ENCODE data around the gene GPX2. TPM values are rescaled to one million over a fixed set of nuclear protein-coding genes. Genes with fewer than 3 reads are reported as not detected.

GPX2 gene
- total and polyA plus RNA-seq, 2 of the 4 experiments (the other 2 are of a cell fraction) = not detected

DNA sequence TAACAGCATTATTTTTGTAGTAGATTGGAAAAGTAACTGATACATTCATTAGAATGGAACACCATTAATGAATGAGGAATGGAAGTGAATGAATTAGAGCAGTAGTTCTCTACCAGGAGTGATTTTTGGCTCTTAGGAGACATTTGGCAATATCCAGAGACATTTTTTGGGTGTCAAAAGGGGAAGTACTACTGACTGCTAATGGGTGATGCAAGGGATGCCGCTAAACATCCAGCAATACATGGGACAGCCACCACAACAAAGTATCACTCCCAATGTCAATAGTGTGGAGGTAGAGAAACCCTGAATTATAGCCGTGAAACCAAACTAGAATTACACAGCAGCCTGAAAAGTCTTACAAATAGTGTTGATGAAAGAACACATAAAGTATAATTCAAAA is 26.7 kb downstream of the GPX2 start:
- Histone ChIP-seq H2BK15ac (ENCODE audit: low read depth, low read length) (no peak overlapping the region), H4K5ac (ENCODE audit: low read depth, low read length) (no peak overlapping the region), H4K20me1 (ENCODE audit: insufficient read depth, low read length) (peaks cover 18% of the 10 kb centered on the region), H3K4me1 (ENCODE audit: control insufficient read depth, insufficient read depth, low read length) (peaks cover 6% of the 10 kb centered on the region), H2AK9ac (replicated peaks; ENCODE audit: low read depth, low read length, poor library complexity) (no peak overlapping the region), H4K8ac (ENCODE audit: low read depth in 2 of 2, low read length in 2 of 2) (no peak overlapping the region), H2AK5ac (ENCODE audit: low read depth, low read length) (no peak overlapping the region), H3K18ac (ENCODE audit: low read depth, low read length) (no peak overlapping the region), H3K27me3 (ENCODE audit: control insufficient read depth, insufficient read depth, low read length) (no peaks in the 10 kb centered on the region), H4K91ac (ENCODE audit: insufficient read depth, low read depth, low read length) (no peak overlapping the region), H3K14ac (replicated peaks; ENCODE audit: low read depth, low read length) (no peak overlapping the region), H3K27ac (ENCODE audit: insufficient read depth, low read length) (no peak overlapping the region), H3K9me1 (ENCODE audit: insufficient read depth, low read length) (peaks cover 12% of the 10 kb centered on the region), H3K4me2 (ENCODE audit: low read depth, low read length) (no peak overlapping the region; the same call in 1 of the 2 replicates), H2AFZ (replicated peaks; ENCODE audit: low read length, poor library complexity) (no peak overlapping the region), H3K9ac (ENCODE audit: low read depth, low read length) (no peak overlapping the region), H3K4me3 (ENCODE audit: insufficient read depth, low read depth, low read length) (no peak overlapping the region), H3K79me1 (ENCODE audit: low read depth in 1 of 2, low read length in 2 of 2) (peaks cover 25 to 44% of the 10 kb centered on the region in 2 experiments), H2BK120ac (ENCODE audit: low read depth, low read length) (no peak overlapping the region), H2BK5ac (ENCODE audit: low read depth, low read length, poor library complexity, severe bottlenecking) (no peak overlapping the region), H3K4ac (ENCODE audit: low read depth, low read length) (no peak overlapping the region), H3K56ac (ENCODE audit: extremely low read depth, insufficient read depth, low read length) (no peak overlapping the region), H2BK20ac (ENCODE audit: low read depth, low read length) (no peak overlapping the region), H3K9me3 (ENCODE audit: control insufficient read depth, insufficient read depth, low read length) (no peaks in the 10 kb centered on the region), H3K23ac (ENCODE audit: low read depth, low read length) (no peak overlapping the region), H3K36me3 (ENCODE audit: control insufficient read depth, insufficient read depth, low read length) (no peaks in the 10 kb centered on the region)
- POLR2A ChIA-PET (ENCODE audit: unreplicated experiment) = no interaction called here
- intact Hi-C loops (cut with micrococcal nuclease) (no loop called here), in situ Hi-C loops (cut with MboI; ENCODE audit: low sequenced_read_pairs) (loop anchor here (25.0 kb wide), 1 partner anchor 378 kb away; the partner anchor contains the start of genes HSPA2 and PPP1R36), dilution Hi-C loops (cut with HindIII; ENCODE audit: low sequenced_read_pairs, unreplicated experiment) (no loop called here)
- no peak for TF ChIP-seq POLR2A (IDR thresholded peaks at IDR 0.05; ENCODE audit: low read depth, low read length)
- no peak for TF ChIP-seq NFE2L2 (IDR thresholded peaks at IDR 0.05; ENCODE audit: low read depth, low read length)
- BruUV-seq (replicated peaks) = no TSS peak
- ATAC-seq (ENCODE audit: low read depth) (no peak), DNase-seq (no peak)
- CTCF ChIA-PET = no interaction called here
- WGBS, 2 experiments (ENCODE audit: extremely low coverage in 2 of 2, insufficient read length in 1 of 2) = no CpG with 5 or more reads among the region's 2 CpGs
